PFSK-1 (cell line): Measurements from ENCODE around the gene DIPK1C.

Experiments used
- POLR2AphosphoS5 ChIP-seq: IDR thresholded peaks from 2 replicates; pipeline ENCODE4 v1.6.1; 2012; ENCODE audit warnings: low read depth, mild to moderate bottlenecking, control low read depth, low read length, moderate library complexity
- SIN3A ChIP-seq: IDR thresholded peaks from 2 replicates; pipeline ENCODE4 v1.6.1; 2012; ENCODE audit warnings: mild to moderate bottlenecking, low read length, moderate library complexity, borderline replicate concordance; ENCODE audit not compliant: insufficient read depth
- TAF1 ChIP-seq: IDR thresholded peaks from 2 replicates; pipeline ENCODE4 v1.6.1; 2012; ENCODE audit warnings: low read length, control low read depth, borderline replicate concordance; ENCODE audit not compliant: insufficient read depth

DNA sequence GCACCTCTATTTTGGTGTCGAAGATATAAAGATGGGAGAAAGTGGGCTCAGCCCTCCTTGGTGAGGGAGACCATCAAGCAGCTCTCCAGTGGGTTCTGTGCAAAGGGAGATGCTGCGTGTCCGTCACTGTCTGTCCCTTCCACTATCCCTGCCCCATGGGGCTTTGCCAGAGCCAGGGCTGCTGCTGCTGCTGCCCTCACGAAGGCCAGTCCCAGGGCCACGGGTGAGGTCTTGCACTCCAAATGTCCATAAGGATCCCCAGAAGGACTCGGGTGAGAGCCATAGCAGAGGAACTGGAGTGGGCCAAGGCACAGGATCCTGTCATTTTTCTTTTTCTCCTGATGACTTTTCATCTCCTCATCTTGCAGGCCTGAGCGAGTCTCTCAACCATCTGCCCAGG, 3.7 kb upstream of the DIPK1C start:
- TF ChIP-seq SIN3A: no peak
- TF ChIP-seq TAF1: no peak
- no peak for TF ChIP-seq POLR2AphosphoS5
